Endothelial cell (in vitro differentiated cells): Measurements from ENCODE around the gene GABPB1. TPM values are rescaled to one million over a fixed set of nuclear protein-coding genes. Genes with fewer than 3 reads are reported as not detected.

Experiments used
- DNase-seq: peaks from one replicate; pipeline ENCODE4 v3.0.0; 2021; ENCODE audit warnings: low spot score
- H3K27ac Mint-ChIP-seq: one replicate; pipeline ENCODE4 v1.8.0; 2021; ENCODE audit warnings: mixed read lengths, inconsistent platforms; ENCODE audit not compliant: unreplicated experiment
- H3K27me3 Mint-ChIP-seq: one replicate; pipeline ENCODE4 v1.8.0; 2021; ENCODE audit warnings: mild to moderate bottlenecking, moderate library complexity, mixed read lengths, inconsistent platforms; ENCODE audit not compliant: unreplicated experiment
- H3K36me3 Mint-ChIP-seq: one replicate; pipeline ENCODE4 v1.8.0; 2021; ENCODE audit warnings: mild to moderate bottlenecking, low read depth, mixed read lengths, inconsistent platforms; ENCODE audit not compliant: unreplicated experiment
- H3K4me1 Mint-ChIP-seq: one replicate; pipeline ENCODE4 v1.8.0; 2021; ENCODE audit warnings: mild to moderate bottlenecking, mixed read lengths, inconsistent platforms; ENCODE audit not compliant: unreplicated experiment
- H3K4me3 Mint-ChIP-seq: one replicate; pipeline ENCODE4 v1.8.0; 2021; ENCODE audit warnings: mild to moderate bottlenecking, mixed read lengths, inconsistent platforms; ENCODE audit not compliant: unreplicated experiment
- H3K9me3 Mint-ChIP-seq: one replicate; pipeline ENCODE4 v1.8.0; 2021; ENCODE audit warnings: mixed read lengths, inconsistent platforms; ENCODE audit not compliant: unreplicated experiment
- total RNA-seq: library from RNA; stranded (reverse); fragmentation: NEBNext Ultra II Directional; extraction: Animal tissue kit (Norgen Biotek cat#: 25700); gene quantifications from one replicate; pipeline ENCODE4 v1.2.1, GENCODE V29; 2021; ENCODE audit not compliant: unreplicated experiment
- TF ChIP-seq, protein P1 (sequence below): fragments of 200-600 bp; sonication (generic); IDR thresholded peaks from one replicate; pipeline ENCODE4 v1.5.0; 2021; ENCODE audit warnings: antibody characterized with exemption; ENCODE audit not compliant: unreplicated experiment

Gene GABPB1
- total RNA-seq, 1 donor from 2014 or later: 58.5 TPM

DNA sequence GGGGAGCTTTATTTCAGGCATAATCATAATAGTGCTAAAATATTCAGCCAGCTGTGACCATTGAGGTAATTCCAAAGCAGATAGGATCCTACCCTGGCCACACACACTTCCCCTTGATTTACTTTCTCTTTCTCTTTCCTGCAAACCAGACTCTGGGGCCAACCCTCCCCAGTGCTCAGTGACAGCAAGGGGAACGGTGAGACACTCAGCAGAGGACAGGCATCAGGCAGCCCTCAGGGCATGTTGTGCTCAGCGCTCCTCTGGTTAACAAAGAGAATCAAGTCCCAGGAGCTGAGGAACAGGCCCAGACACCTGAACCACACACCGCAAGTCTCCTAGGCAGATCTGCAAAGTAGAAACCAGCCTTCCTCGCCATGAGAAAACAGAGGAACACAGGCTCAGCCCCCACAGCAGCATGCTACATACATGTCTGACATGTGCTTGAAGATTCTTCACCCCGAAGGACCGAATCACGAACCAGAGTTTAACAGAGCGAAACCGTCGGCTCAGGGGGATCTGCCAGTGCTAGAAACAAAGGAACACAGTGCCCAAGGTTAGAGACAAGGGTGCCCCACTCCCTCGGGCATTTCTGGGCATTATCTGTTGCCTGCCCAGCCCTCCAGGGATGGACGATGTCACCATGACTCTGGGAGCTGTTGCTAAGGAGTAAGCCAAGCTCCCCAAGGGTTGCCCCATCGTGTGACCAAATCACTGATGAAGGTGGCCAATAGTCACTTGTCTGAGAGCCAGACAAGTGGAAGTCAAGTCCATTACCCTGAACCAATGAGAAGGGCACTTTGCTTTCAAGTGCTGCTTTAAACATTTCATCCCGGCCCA is 107.0 kb downstream of the GABPB1 start:
- DNase-seq: no peak
- TF ChIP-seq, protein P1, sequence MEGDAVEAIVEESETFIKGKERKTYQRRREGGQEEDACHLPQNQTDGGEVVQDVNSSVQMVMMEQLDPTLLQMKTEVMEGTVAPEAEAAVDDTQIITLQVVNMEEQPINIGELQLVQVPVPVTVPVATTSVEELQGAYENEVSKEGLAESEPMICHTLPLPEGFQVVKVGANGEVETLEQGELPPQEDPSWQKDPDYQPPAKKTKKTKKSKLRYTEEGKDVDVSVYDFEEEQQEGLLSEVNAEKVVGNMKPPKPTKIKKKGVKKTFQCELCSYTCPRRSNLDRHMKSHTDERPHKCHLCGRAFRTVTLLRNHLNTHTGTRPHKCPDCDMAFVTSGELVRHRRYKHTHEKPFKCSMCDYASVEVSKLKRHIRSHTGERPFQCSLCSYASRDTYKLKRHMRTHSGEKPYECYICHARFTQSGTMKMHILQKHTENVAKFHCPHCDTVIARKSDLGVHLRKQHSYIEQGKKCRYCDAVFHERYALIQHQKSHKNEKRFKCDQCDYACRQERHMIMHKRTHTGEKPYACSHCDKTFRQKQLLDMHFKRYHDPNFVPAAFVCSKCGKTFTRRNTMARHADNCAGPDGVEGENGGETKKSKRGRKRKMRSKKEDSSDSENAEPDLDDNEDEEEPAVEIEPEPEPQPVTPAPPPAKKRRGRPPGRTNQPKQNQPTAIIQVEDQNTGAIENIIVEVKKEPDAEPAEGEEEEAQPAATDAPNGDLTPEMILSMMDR: no peak
- H3K36me3 Mint-ChIP-seq: no peaks in the 10 kb centered on the region
- H3K27me3 Mint-ChIP-seq: no peaks in the 10 kb centered on the region
- no peak overlapping the region for H3K27ac Mint-ChIP-seq
- no peak overlapping the region for H3K4me3 Mint-ChIP-seq
- no peaks in the 10 kb centered on the region for H3K4me1 Mint-ChIP-seq
- H3K9me3 Mint-ChIP-seq: no peaks in the 10 kb centered on the region

DNA sequence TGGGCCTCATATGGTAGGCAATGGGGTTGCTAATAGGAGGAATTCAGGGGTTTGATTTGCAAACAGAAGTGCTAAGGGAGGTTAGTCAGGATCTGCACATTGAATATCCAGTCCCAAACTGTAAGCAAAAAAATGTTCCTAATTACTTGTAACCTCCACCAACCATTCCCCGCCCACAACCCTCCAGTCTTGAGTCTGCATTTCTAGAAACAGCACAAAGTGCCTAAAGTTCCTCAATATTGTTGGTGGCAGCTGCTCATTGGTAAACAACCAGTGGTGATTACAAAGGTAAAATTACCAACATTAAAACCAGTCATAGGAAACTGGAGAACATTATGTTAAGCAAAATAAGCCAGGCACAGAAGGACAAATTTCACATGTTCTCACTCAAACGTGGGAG is 108.4 kb downstream of the GABPB1 start:
- Mint-ChIP-seq H3K27me3 (no peaks in the 10 kb centered on the region), H3K4me3 (no peak overlapping the region), H3K27ac (no peak overlapping the region), H3K36me3 (no peaks in the 10 kb centered on the region), H3K9me3 (no peaks in the 10 kb centered on the region), H3K4me1 (no peaks in the 10 kb centered on the region)
- TF ChIP-seq, protein P1: no peak
- no peak for DNase-seq

- no peak for DNase-seq
- TF ChIP-seq, protein P1: no peak
- H3K27me3 Mint-ChIP-seq: no peaks in the 10 kb centered on the region
- no peaks in the 10 kb centered on the region for H3K36me3 Mint-ChIP-seq
- no peaks in the 10 kb centered on the region for H3K4me1 Mint-ChIP-seq
- H3K27ac Mint-ChIP-seq: no peak overlapping the region
- no peaks in the 10 kb centered on the region for H3K9me3 Mint-ChIP-seq
- no peak overlapping the region for H3K4me3 Mint-ChIP-seq
These were observed 109.9 kb downstream of the GABPB1 start for GRCh38 chr15:50244959-50245624.

GRCh38 chr15:50244153-50244552 is 110.8 kb downstream of the GABPB1 start:
- no peaks in the 10 kb centered on the region for H3K27me3 Mint-ChIP-seq
- DNase-seq: no peak
- no peak overlapping the region for H3K27ac Mint-ChIP-seq
- no peaks in the 10 kb centered on the region for H3K4me1 Mint-ChIP-seq
- no peaks in the 10 kb centered on the region for H3K9me3 Mint-ChIP-seq
- H3K36me3 Mint-ChIP-seq: no peaks in the 10 kb centered on the region
- TF ChIP-seq, protein P1: no peak
- H3K4me3 Mint-ChIP-seq: no peak overlapping the region
